Measurements from ENCODE around the gene GNRHR.
"Not testable (repeated sequence)": the region's sequence is repeated elsewhere in the genome, so short reads cannot be mapped to it uniquely, and the experiment has no call there.

Gene GNRHR

DNA sequence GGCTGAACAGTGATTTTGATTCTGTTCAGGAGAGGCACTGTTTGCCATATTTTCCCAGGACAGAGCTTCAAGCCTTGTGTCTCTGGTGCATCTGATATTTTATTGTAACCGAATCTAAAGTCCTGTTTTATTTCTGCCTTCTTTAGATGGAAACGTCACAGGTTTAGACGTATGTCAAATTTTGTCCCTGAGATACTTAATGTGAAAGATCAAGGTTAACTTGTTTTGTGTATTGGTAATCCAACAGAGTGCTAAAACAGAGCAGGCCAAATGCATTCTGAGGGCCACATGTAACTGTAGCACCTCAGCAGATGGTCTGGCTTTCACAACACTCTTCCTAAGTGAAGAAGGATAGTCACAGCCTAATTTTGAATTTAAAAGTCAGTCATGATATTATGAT lies at the start of gene GNRHR:
GNRHR (minus strand) TSS at position 101 of the 400 bp plus-strand sequence; CDS start at position 48, 53 bp downstream.
- no peak for DNase-seq

GRCh38 chr4:67796810-67797209 lies 42.6 kb upstream of the GNRHR start:
- DNase-seq: no peak

DNA sequence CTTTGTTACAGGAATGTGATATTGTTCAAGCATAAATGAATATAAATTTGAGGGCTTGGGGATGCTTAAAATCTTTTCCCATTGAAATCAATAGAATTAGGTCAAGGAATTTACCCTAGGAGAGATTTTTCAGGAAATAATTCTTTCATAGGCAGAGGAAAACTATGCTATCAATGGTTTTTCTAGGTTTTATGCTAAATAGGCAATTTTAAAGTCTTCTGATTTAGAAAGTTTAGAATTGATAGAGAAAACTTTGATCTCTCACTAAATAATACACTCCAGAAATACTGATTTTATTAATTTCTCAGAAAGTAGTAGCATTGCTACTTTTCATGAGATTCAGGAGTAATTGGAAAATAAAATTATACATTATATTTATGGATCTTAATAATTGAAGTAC lies 36.5 kb upstream of the GNRHR start:
- DNase-seq: no peak

DNA sequence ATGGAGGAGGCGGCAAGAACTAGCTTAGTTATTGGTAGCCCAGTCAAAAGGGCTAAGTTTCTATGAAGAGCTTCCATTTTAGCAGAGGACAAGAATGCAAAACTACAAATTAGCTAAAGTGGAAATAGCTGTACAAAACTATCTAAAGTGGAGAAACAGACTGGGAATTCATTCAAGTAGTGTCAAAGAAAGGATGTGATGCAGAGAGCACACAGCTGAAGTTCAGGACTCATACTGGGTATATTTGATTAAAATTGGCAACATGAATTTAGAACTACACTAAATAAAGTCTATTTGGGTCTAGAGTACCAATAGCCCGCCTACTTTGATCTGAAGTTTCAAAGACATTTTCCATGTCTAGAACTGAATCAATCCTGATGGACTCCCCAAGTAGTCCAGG lies 33.1 kb upstream of the GNRHR start:
- DNase-seq: no peak

- DNase-seq: no peak
These were observed 31.3 kb upstream of the GNRHR start for GRCh38 chr4:67785528-67785927.

DNA sequence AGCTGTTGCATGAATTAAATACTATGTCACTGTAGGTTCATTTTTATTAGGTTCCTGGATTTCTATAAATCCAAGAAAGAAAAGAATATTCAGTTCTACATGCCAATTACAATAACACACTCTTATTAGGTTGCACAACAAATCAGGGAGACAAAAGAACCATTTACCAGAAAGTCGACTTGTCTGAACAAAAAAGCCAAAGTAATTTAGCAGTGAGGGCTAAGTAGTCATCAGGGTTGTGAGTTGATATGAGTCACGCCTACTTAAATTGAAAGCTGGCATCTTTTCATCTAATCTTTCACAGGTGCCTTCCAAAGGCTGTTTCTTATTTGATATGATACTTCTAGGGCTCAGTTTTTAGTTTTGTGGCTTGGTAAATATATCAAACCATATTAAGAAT lies 25.4 kb upstream of the GNRHR start:
- no peak for DNase-seq

GRCh38 chr4:67776746-67777145 lies 22.6 kb upstream of the GNRHR start:
- no peak for DNase-seq

DNA sequence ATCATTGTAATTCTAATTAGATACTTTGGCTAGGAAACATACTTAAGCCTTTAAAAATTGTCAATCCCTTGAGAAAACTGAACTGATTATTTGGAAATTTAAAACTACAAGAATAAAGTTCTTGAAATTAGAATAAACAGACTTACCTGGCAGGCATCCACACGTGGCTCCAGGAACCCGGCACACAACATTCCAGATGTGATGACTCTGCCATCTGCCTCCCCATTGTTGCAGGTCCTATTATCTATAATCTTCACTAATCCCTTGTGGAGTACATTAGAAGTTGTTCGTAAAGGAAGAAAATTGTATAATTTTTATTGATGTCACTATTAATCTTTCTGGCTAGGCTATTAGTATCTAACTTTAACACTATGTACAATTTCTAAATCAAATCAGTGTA lies 16.2 kb upstream of the GNRHR start:
- no peak for DNase-seq

- no peak for DNase-seq
These were observed 11.7 kb upstream of the GNRHR start for GRCh38 chr4:67765928-67766327.

DNA sequence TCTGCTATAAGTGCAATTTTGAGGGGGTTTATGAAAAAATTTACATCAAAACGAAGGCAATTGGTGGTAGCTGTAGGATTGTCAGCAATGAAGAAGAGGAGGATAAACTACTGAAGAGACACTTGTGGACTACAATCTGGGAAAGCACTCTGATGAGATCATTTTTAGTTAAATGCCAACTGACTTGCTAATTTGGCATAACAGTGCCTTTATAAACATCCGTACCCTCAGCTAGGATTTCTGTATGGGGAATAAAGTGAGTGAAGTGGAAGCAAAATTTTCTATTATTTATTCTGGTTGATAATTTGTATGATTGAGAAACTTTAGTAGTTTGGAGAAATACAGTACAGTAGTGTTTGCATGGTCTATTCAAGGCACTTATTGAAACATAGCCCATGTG lies 11.2 kb upstream of the GNRHR start:
- DNase-seq: no peak

- DNase-seq: no peak
These were observed 10.0 kb upstream of the GNRHR start for GRCh38 chr4:67764183-67764582.

DNA sequence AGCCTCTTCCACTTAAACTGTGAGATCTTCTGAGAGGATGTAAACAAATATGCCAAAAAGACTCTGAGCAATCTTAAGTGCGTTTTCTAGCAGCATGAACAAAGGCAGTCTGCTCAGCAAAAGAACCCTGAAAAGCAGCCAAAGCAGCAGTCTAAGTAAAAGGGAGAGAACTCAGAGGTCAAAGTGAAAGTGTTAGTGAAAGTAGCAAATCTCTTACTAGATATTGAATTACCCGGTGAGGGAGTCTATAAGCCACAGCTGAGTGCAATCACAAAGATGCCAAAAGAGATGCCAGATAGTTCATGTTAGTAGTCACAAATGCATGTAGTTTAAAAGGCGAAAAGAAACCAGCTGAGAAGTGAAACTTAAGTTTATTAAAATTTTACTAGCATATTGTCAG lies 7.9 kb upstream of the GNRHR start:
- DNase-seq: no peak

DNA sequence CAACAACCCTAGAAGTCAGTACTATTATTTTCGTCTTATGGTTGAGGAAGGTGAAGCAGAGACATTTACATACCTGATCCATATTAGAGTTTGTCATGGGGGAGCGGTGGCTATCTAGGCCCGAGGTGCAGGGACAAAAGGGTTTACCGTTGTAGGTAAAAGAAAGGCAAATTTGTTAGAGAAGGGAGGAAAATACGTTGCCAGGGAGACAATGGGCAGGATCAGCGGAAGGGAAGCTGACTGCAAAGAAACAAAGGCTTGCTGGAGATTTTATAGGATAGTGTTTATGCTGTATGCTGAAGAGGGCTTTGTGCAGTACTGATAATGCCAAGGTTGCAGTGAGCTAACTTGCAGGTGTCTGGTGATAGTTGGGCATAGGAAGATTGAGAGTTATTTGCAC lies 2.8 kb upstream of the GNRHR start:
- DNase-seq: not testable (repeated sequence)

- no peak for DNase-seq
These were observed 1.8 kb upstream of the GNRHR start for GRCh38 chr4:67755974-67756373.

GRCh38 chr4:67751260-67751659 lies 2.9 kb downstream of the GNRHR start:
- DNase-seq: no peak

GRCh38 chr4:67750691-67751090 lies 3.5 kb downstream of the GNRHR start:
- no peak for DNase-seq

GRCh38 chr4:67749286-67749685 lies 4.9 kb downstream of the GNRHR start:
- DNase-seq: no peak

DNA sequence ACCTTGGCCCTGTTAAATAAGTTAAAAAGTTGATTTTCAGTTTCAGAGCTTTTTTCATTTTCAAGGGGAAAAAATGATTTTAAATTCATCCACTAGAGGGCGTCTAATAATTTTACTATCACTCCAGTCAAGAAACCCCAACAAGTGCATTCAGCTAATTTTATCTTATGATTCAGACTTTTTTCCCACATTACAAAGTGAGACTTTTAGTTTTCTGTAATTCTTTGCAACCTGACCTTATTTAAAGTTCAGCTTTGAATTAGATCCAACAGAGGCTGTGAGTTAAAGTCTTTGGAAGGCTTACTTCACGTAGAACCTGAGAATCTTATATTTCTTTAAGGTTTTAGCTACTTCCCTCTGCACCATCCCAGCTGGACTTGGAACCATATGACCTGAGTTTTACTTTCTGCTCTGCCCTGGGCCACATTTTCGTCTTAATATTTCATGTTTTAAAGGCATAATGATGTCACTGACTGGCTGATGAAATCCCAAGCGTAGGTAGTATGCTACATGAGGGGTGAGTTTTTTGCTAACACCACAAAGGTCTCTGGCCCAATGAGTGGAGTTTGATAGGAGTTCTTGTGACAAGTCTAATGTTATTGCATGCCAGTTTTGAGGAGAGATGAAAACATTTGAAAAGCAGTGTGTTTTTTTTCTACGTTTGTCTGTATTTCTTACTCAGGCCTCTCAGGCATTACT lies 7.2 kb downstream of the GNRHR start:
- DNase-seq: no peak

- DNase-seq: no peak
These were observed 9.5 kb downstream of the GNRHR start for GRCh38 chr4:67744561-67745283.

DNA sequence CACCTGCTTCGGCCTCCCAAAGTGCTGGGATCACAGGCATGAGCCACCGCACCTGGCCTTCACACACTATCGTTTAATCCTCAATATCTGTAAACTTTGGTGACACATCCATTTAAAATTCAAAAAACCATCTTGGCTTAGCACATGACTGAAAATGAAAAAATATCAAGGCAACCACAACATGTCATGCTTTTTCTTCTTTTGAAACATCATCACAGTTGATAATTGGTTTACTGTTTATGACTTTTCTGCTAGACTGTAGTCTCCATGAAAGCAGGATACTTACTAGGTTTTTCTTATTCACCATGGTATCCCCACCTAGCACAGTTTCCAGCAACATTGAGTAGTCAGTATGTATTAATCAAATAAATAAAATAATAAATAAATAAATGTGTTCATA lies 11.0 kb downstream of the GNRHR start:
- DNase-seq: no peak

DNA sequence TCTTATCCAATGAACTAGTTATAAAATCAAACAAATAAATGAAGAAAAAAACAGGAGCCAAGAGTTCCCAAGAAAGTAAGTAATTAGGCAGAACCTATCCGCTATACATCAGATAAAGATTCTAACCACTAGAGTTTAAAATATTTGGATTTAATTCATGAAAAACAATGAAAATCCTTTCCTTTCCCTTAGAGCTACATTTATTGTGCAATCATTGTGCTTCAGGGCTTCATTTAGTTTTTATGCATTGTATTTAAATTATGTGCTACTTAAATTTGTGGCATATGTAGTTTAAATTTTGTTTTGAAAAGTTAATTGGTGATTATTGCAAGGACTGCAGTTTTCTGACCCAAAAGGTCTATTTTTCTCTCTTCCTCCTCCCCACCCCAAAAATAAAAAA lies 17.9 kb downstream of the GNRHR start:
- DNase-seq: no peak

DNA sequence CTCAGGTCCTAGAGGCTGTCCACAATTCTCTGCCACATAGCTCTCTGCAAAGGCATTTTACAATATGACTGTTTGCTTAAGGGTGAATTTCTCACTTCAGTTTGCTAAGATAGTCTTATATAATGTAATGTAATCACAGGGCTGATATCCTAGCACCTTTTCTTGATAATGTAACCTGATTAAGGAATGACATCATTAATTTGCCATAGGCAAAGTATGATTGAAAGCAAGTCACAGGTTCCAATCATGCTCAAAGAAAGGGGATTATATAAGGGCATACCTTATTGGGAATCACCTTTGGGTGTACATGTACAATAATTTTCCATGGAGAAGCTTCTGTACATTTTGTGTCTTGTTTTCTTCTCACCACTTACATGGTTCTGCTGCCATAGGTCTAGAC lies 18.9 kb downstream of the GNRHR start:
- DNase-seq: no peak

DNA sequence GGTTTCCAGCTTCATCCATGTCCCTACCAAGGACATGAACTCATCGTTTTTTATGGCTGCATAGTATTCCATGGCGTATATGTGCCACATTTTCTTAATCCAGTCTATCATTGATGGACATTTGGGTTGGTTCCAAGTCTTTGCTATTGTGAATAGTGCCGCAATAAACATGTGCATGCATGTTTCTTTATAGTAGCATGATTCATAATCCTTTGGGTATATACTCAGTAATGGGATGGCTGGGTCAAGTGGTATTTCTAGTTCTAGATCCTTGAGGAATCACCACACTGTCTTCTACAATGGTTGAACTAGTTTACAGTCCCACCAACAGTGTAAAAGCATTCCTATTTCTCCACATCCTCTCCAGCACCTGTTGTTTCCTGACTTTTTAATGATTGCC lies 23.7 kb downstream of the GNRHR start:
- not testable (repeated sequence) for DNase-seq

GRCh38 chr4:67727124-67727850 lies 26.9 kb downstream of the GNRHR start:
- DNase-seq: no peak
